H54 (cell line): ENCODE results near the gene ELAVL1.
A peak's percentile ranks its signal among the peaks of the same experiment; 100 is the strongest.
"Not testable (repeated sequence)": the region's sequence is repeated elsewhere in the genome, so short reads cannot be mapped to it uniquely, and the experiment has no call there.

Source experiments
- DNase-seq: peaks from one replicate; pipeline ENCODE4 v3.0.0; 2011; ENCODE audit warnings: low spot score, mixed read lengths; ENCODE audit not compliant: insufficient read length
- FAIRE-seq: peaks from 3 replicates; lab custom pipeline; 2011; peaks lifted over from hg19 to GRCh38; lab: Jason Lieb, UNC
- POLR2A ChIP-seq: IDR thresholded peaks from 2 replicates; pipeline ENCODE4 v1.6.1; 2011; ENCODE audit warnings: low read depth, mild to moderate bottlenecking, low read length

ELAVL1 gene

GRCh38 chr19:8030960-8031359 lies 25.5 kb upstream of the ELAVL1 start:
- TF ChIP-seq POLR2A: no peak
- DNase-seq (no peak), FAIRE-seq (no peak)

- DNase-seq (no peak), FAIRE-seq (no peak)
- TF ChIP-seq POLR2A: no peak
Observed at GRCh38 chr19:8028951-8029491, 23.6 kb upstream of the ELAVL1 start.

GRCh38 chr19:8025316-8025715 lies 19.9 kb upstream of the ELAVL1 start:
- DNase-seq (no peak), FAIRE-seq (no peak)
- no peak for TF ChIP-seq POLR2A

- not testable (repeated sequence) for DNase-seq, FAIRE-seq
Observed at GRCh38 chr19:8024256-8024655, 18.8 kb upstream of the ELAVL1 start.

GRCh38 chr19:8023371-8023770 lies 17.9 kb upstream of the ELAVL1 start:
- FAIRE-seq (no peak), DNase-seq (no peak)
- TF ChIP-seq POLR2A: no peak

- FAIRE-seq: no peak
Observed at GRCh38 chr19:8022275-8022674, 16.8 kb upstream of the ELAVL1 start.

GRCh38 chr19:8021374-8021773 lies 15.9 kb upstream of the ELAVL1 start:
- FAIRE-seq: no peak
- no peak for TF ChIP-seq POLR2A
- DNase-seq: no peak

More at GRCh38 chr19:8022275-8022674, 16.8 kb upstream of the ELAVL1 start:
- no peak for TF ChIP-seq POLR2A
- no peak for DNase-seq

GRCh38 chr19:8020681-8021080 lies 15.2 kb upstream of the ELAVL1 start:
- DNase-seq (no peak), FAIRE-seq (no peak)

GRCh38 chr19:8017808-8018207 lies 12.4 kb upstream of the ELAVL1 start:
- FAIRE-seq (no peak), DNase-seq (no peak)
- no peak for TF ChIP-seq POLR2A

More at GRCh38 chr19:8020681-8021080, 15.2 kb upstream of the ELAVL1 start:
- TF ChIP-seq POLR2A: no peak

GRCh38 chr19:8004723-8005513 lies 523 bp downstream of the ELAVL1 start:
- no peak for FAIRE-seq
- no peak for TF ChIP-seq POLR2A
- no peak for DNase-seq

- FAIRE-seq: no peak
- DNase-seq: no peak
- TF ChIP-seq POLR2A: no peak
Observed at GRCh38 chr19:8004001-8004400, 1.4 kb downstream of the ELAVL1 start.

- FAIRE-seq (no peak), DNase-seq (peak; percentile 86)
- no peak for TF ChIP-seq POLR2A
Observed at GRCh38 chr19:8001995-8002849, 3.2 kb downstream of the ELAVL1 start.

GRCh38 chr19:8001651-8001994 lies 3.8 kb downstream of the ELAVL1 start:
- TF ChIP-seq POLR2A: no peak
- no peak for DNase-seq
- FAIRE-seq: no peak
